T47D (cell line): ENCODE data around the gene AGAP3.

Source experiments
- DNase-seq, 2 experiments: peaks; one replicate each; pipeline versions ENCODE4 v3.0.0 to v3.0.0-alpha.2; 2011 to 2012; ENCODE audit warnings: low read depth in 1 of 2, low spot score in 1 of 2
- JUND ChIP-seq: IDR thresholded peaks from 2 replicates; pipeline ENCODE4 v1.6.1; 2012; ENCODE audit warnings: low read depth
- in situ Hi-C: cut with HindIII; loops from 2 replicates; pipeline ENCODE4 v1.10.0; 2016; ENCODE audit warnings: low sequenced_read_pairs, low pct_unique_long_range_greater_than_20kb

The AGAP3 gene

GRCh38 chr7:151088856-151089699, 2.8 kb downstream of the AGAP3 start:
- TF ChIP-seq JUND = no peak
- DNase-seq = no peak
- in situ Hi-C loops = no loop called here

- no peak for DNase-seq
- in situ Hi-C loops = no loop called here
- no peak for TF ChIP-seq JUND
Measured at GRCh38 chr7:151089893-151090730, 3.8 kb downstream of the AGAP3 start.

GRCh38 chr7:151091003-151091402, 4.7 kb downstream of the AGAP3 start:
- TF ChIP-seq JUND = no peak
- DNase-seq = no peak
- in situ Hi-C loops = no loop called here

GRCh38 chr7:151091431-151091830, 5.2 kb downstream of the AGAP3 start:
- in situ Hi-C loops = no loop called here
- DNase-seq = no peak
- TF ChIP-seq JUND = no peak

GRCh38 chr7:151091988-151092387, 5.7 kb downstream of the AGAP3 start:
- in situ Hi-C loops = no loop called here
- TF ChIP-seq JUND = no peak
- no peak for DNase-seq

- TF ChIP-seq JUND = no peak
- in situ Hi-C loops = no loop called here
- DNase-seq = no peak
Measured at GRCh38 chr7:151093748-151094147, 7.5 kb downstream of the AGAP3 start.

GRCh38 chr7:151094675-151095074, 8.4 kb downstream of the AGAP3 start:
- no peak for TF ChIP-seq JUND
- DNase-seq = no peak
- in situ Hi-C loops = no loop called here

- TF ChIP-seq JUND = no peak
- in situ Hi-C loops = no loop called here
- no peak for DNase-seq
Measured at GRCh38 chr7:151095123-151095797, 9.0 kb downstream of the AGAP3 start.

GRCh38 chr7:151095828-151096475, 9.7 kb downstream of the AGAP3 start:
- in situ Hi-C loops = no loop called here
- no peak for TF ChIP-seq JUND
- no peak for DNase-seq

- DNase-seq = no peak
- no peak for TF ChIP-seq JUND
- in situ Hi-C loops = no loop called here
Measured at GRCh38 chr7:151099486-151100211, 13.4 kb downstream of the AGAP3 start.

- DNase-seq = no peak
- in situ Hi-C loops = no loop called here
- TF ChIP-seq JUND = no peak
Measured at GRCh38 chr7:151100921-151101320, 14.6 kb downstream of the AGAP3 start.
